Fibroblast of lung (primary cell): ENCODE results near the gene PSMD13. TPM values are rescaled to one million over a fixed set of nuclear protein-coding genes. Genes with fewer than 3 reads are reported as not detected.
"Not testable (repeated sequence)": the region's sequence is repeated elsewhere in the genome, so short reads cannot be mapped to it uniquely, and the experiment has no call there.

Experiments
- DNase-seq, 2 donors: peaks; one replicate each; pipeline versions ENCODE4 v3.0.0 to v3.0.0-alpha.2; 2010; ENCODE audit warnings: low read depth in 2 of 2
- H2AFZ ChIP-seq: 2 replicates; pipeline ENCODE4 v1.5.1; 2012; ENCODE audit warnings: low read length, control low read depth, inconsistent platforms
- H3K27ac ChIP-seq: 2 replicates; pipeline ENCODE4 v1.5.1; 2011; ENCODE audit warnings: low read length, control low read depth; ENCODE audit not compliant: insufficient read depth
- H3K27me3 ChIP-seq: 2 replicates; pipeline ENCODE4 v1.5.1; 2011; ENCODE audit warnings: mild to moderate bottlenecking, low read length; ENCODE audit not compliant: control insufficient read depth, insufficient read depth
- H3K36me3 ChIP-seq: 2 replicates; pipeline ENCODE4 v1.5.1; 2011; ENCODE audit warnings: low read length; ENCODE audit not compliant: control insufficient read depth, insufficient read depth
- H3K4me1 ChIP-seq: 2 replicates; pipeline ENCODE4 v1.5.1; 2011; ENCODE audit warnings: low read length; ENCODE audit not compliant: control insufficient read depth, insufficient read depth; ENCODE audit errors: extremely low read depth
- H3K4me2 ChIP-seq: 2 replicates; pipeline ENCODE4 v1.5.1; 2011; ENCODE audit warnings: low read length, control low read depth; ENCODE audit not compliant: insufficient read depth; ENCODE audit errors: extremely low read depth
- H3K4me3 ChIP-seq, 4 experiments: fragments of 200-600 bp in 1 of 4; sonication (generic) in 1 of 4; replicated peaks in 1 of 4; 2 replicates each; pipeline ENCODE4 v1.5.1; 2011 to 2016; ENCODE audit warnings: low read length in 4 of 4, low read depth in 3 of 4, mild to moderate bottlenecking in 3 of 4, control low read depth in 2 of 4, inconsistent platforms in 1 of 4, mixed read lengths in 1 of 4; ENCODE audit not compliant: insufficient read depth in 1 of 4; ENCODE audit errors: control extremely low read depth in 1 of 4
- H3K79me2 ChIP-seq: 2 replicates; pipeline ENCODE4 v1.5.1; 2012; ENCODE audit warnings: mild to moderate bottlenecking, low read length, inconsistent platforms; ENCODE audit not compliant: control insufficient read depth, insufficient read depth
- H3K9ac ChIP-seq: 2 replicates; pipeline ENCODE4 v1.5.1; 2011; ENCODE audit warnings: mild to moderate bottlenecking, low read length, control low read depth; ENCODE audit not compliant: insufficient read depth
- H3K9me3 ChIP-seq: 2 replicates; pipeline ENCODE4 v1.5.1; 2012; ENCODE audit warnings: low read depth, low read length; ENCODE audit not compliant: control insufficient read depth, insufficient read depth
- H4K20me1 ChIP-seq: 2 replicates; pipeline ENCODE4 v1.5.1; 2011; ENCODE audit warnings: low read length; ENCODE audit not compliant: control insufficient read depth, insufficient read depth; ENCODE audit errors: extremely low read depth
- CTCF ChIP-seq, 2 donors: IDR thresholded peaks in 1 of 2; conservative IDR thresholded peaks in 1 of 2; 1 replicate in 1 of 2; 2 replicates in 1 of 2; pipeline ENCODE4 v1.5.1; 2011 to 2012; ENCODE audit warnings: low read length in 2 of 2, control low read depth in 1 of 2, inconsistent platforms in 1 of 2, low read depth in 1 of 2, mild to moderate bottlenecking in 1 of 2
- EZH2 ChIP-seq: IDR thresholded peaks from 2 replicates; pipeline ENCODE4 v1.5.1; 2012; ENCODE audit warnings: low read length, control low read depth, mild to moderate bottlenecking; ENCODE audit errors: missing control alignments
- polyA plus RNA-seq, 2 donors: library from polyadenylated mRNA; depleted of rRNA in 1 of 2; stranded (reverse) in 1 of 2; unstranded in 1 of 2; fragments of >200 nt; gene quantifications; 2 replicates each; pipeline ENCODE4 v1.2.1, GENCODE V29; 2011 to 2012; ENCODE audit warnings: missing spikeins in 1 of 2
- total RNA-seq: library from RNA; depleted of rRNA; stranded (reverse); fragments of >200 nt; gene quantifications from 2 replicates; pipeline ENCODE4 v1.2.1, GENCODE V29; 2014

PSMD13 gene
- total and polyA plus RNA-seq, 2 donors (not counting 1 experiment from before 2014, with no cell fraction given) = 106 to 147 TPM

- not testable (repeated sequence) for H3K79me2 ChIP-seq, H4K20me1 ChIP-seq, H2AFZ ChIP-seq, H3K4me2 ChIP-seq, H3K9me3 ChIP-seq, H3K27ac ChIP-seq, H3K4me1 ChIP-seq, H3K27me3 ChIP-seq, H3K9ac ChIP-seq, DNase-seq, H3K4me3 ChIP-seq, H3K36me3 ChIP-seq
Observed at GRCh38 chr11:192674-193128, 44.1 kb upstream of the PSMD13 start, which contains the start of gene SCGB1C1. SCGB1C1 (plus strand) TSS chr11:193078; CDS start chr11:193100, 22 bp downstream.

- H3K36me3 ChIP-seq, H3K27me3 ChIP-seq, H4K20me1 ChIP-seq, H3K9me3 ChIP-seq, H3K27ac ChIP-seq, H2AFZ ChIP-seq, H3K4me1 ChIP-seq, H3K4me3 ChIP-seq, DNase-seq, H3K4me2 ChIP-seq, H3K9ac ChIP-seq, H3K79me2 ChIP-seq: not testable (repeated sequence)
Observed at GRCh38 chr11:193481-193880, 43.3 kb upstream of the PSMD13 start.

GRCh38 chr11:196786-197731 is 39.7 kb upstream of the PSMD13 start:
- no peaks in the 10 kb centered on the region for H3K4me1 ChIP-seq
- H2AFZ ChIP-seq = no peak overlapping the region
- H3K9me3 ChIP-seq = no peaks in the 10 kb centered on the region
- H3K9ac ChIP-seq = no peak overlapping the region
- H3K27me3 ChIP-seq = no peaks in the 10 kb centered on the region
- no peak overlapping the region for H3K4me2 ChIP-seq
- H3K4me3 ChIP-seq = no peak overlapping the region
- DNase-seq = no peak
- no peak overlapping the region for H3K27ac ChIP-seq
- H4K20me1 ChIP-seq = no peaks in the 10 kb centered on the region
- no peaks in the 10 kb centered on the region for H3K79me2 ChIP-seq
- no peak for TF ChIP-seq CTCF (conservative IDR thresholded peaks at IDR 0.05 in 1 of 2, IDR thresholded peaks at IDR 0.05 in 1 of 2; ENCODE audit: low read depth in 1 of 2, low read length in 2 of 2)
- TF ChIP-seq EZH2 = no peak
- no peaks in the 10 kb centered on the region for H3K36me3 ChIP-seq

- H3K27me3 ChIP-seq = no peaks in the 10 kb centered on the region
- H3K4me2 ChIP-seq = no peak overlapping the region
- H3K27ac ChIP-seq = no peak overlapping the region
- H2AFZ ChIP-seq = no peak overlapping the region
- H3K79me2 ChIP-seq = no peaks in the 10 kb centered on the region
- H3K4me1 ChIP-seq = no peaks in the 10 kb centered on the region
- H3K4me3 ChIP-seq = no peak overlapping the region
- no peaks in the 10 kb centered on the region for H3K36me3 ChIP-seq
- no peak for TF ChIP-seq EZH2
- no peak for TF ChIP-seq CTCF (conservative IDR thresholded peaks at IDR 0.05 in 1 of 2, IDR thresholded peaks at IDR 0.05 in 1 of 2; ENCODE audit: low read depth in 1 of 2, low read length in 2 of 2)
- H3K9ac ChIP-seq = no peak overlapping the region
- H3K9me3 ChIP-seq = no peaks in the 10 kb centered on the region
- no peaks in the 10 kb centered on the region for H4K20me1 ChIP-seq
- DNase-seq = no peak
Observed at GRCh38 chr11:197741-198235, 39.0 kb upstream of the PSMD13 start.
